PFSK-1 (cell line): ENCODE data around the gene IFRD2.

Experiments used
- FOXP2 ChIP-seq: optimal IDR thresholded peaks from 2 replicates; pipeline ENCODE3; 2011; ENCODE audit warnings: borderline replicate concordance, control low read depth, inconsistent platforms; ENCODE audit not compliant: insufficient read depth; ENCODE audit errors: extremely low read length, extremely low read depth
- POLR2AphosphoS5 ChIP-seq: IDR thresholded peaks from 2 replicates; pipeline ENCODE4 v1.6.1; 2012; ENCODE audit warnings: low read depth, mild to moderate bottlenecking, control low read depth, low read length, moderate library complexity
- REST ChIP-seq, 2 experiments: IDR thresholded peaks; 2 replicates each; pipeline versions ENCODE4 v1.6.1 to v1.8.0; 2011 to 2012; ENCODE audit warnings: low read depth in 2 of 2, low read length in 2 of 2, control low read depth in 1 of 2, inconsistent platforms in 1 of 2, mild to moderate bottlenecking in 1 of 2, moderate library complexity in 1 of 2; ENCODE audit not compliant: insufficient read depth in 1 of 2
- SIN3A ChIP-seq: IDR thresholded peaks from 2 replicates; pipeline ENCODE4 v1.6.1; 2012; ENCODE audit warnings: mild to moderate bottlenecking, low read length, moderate library complexity, borderline replicate concordance; ENCODE audit not compliant: insufficient read depth
- TAF1 ChIP-seq: IDR thresholded peaks from 2 replicates; pipeline ENCODE4 v1.6.1; 2012; ENCODE audit warnings: low read length, control low read depth, borderline replicate concordance; ENCODE audit not compliant: insufficient read depth

GRCh38 chr3:50258029-50258680 lies 34.1 kb downstream of the IFRD2 start:
- TF ChIP-seq TAF1 (no peak), REST (IDR thresholded peaks at IDR 0.05; ENCODE audit: insufficient read depth in 1 of 2, low read depth in 2 of 2, low read length in 2 of 2) (no peak), POLR2AphosphoS5 (no peak), SIN3A (no peak), FOXP2 (no peak)
